Measurements from ENCODE around the gene SMYD3. TPM values are rescaled to one million over a fixed set of nuclear protein-coding genes. Genes with fewer than 3 reads are reported as not detected.

Gene SMYD3
- total and polyA plus RNA-seq, 2 of the 4 experiments (the other 2 are of a cell fraction) = 26.5 to 37.6 TPM

DNA sequence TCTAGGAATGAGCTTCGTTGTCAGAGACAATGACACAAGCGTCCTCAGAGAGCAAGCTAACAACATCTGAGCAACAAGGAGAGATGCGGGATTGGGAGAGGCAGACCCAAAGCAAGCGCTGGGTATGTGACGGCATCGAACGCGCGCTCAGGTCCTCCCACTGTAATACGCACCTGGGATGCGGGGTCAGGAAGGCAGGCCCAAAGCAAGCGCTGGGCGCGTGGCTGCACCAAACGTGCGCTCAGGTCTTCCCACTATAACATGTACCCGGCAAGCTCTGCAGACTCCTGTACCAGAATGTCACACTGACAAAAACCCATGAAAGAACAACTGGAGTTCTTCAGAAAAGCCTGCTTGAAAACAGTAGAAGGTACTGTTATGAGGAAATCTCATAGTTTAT lies 653.8 kb downstream of the SMYD3 start:
- dilution Hi-C loops (cut with HindIII; ENCODE audit: low sequenced_read_pairs, unreplicated experiment) (no loop called here), in situ Hi-C loops (cut with MboI; ENCODE audit: low sequenced_read_pairs) (no loop called here), intact Hi-C loops (cut with micrococcal nuclease) (no loop called here)
- Histone ChIP-seq H3K23ac (ENCODE audit: low read depth, low read length) (no peak overlapping the region), H3K79me1 (ENCODE audit: low read depth in 1 of 2, low read length in 2 of 2) (peaks cover 0 to 13% of the 10 kb centered on the region in 2 experiments; a peak in 1 of 4 replicates), H4K91ac (ENCODE audit: insufficient read depth, low read depth, low read length) (no peak overlapping the region), H3K4me2 (ENCODE audit: low read depth, low read length) (no peak overlapping the region), H2AK9ac (replicated peaks; ENCODE audit: low read depth, low read length, poor library complexity) (no peak overlapping the region), H3K4me1 (ENCODE audit: control insufficient read depth, insufficient read depth, low read length) (peaks cover 14% of the 10 kb centered on the region), H4K5ac (ENCODE audit: low read depth, low read length) (no peak overlapping the region), H4K20me1 (ENCODE audit: insufficient read depth, low read length) (no peaks in the 10 kb centered on the region), H3K18ac (ENCODE audit: low read depth, low read length) (no peak overlapping the region), H3K4me3 (ENCODE audit: insufficient read depth, low read depth, low read length) (no peak overlapping the region), H2BK20ac (ENCODE audit: low read depth, low read length) (no peak overlapping the region), H3K9me3 (ENCODE audit: control insufficient read depth, insufficient read depth, low read length) (no peaks in the 10 kb centered on the region), H2AK5ac (ENCODE audit: low read depth, low read length) (no peak overlapping the region), H3K27ac (ENCODE audit: insufficient read depth, low read length) (no peak overlapping the region), H2BK5ac (ENCODE audit: low read depth, low read length, poor library complexity, severe bottlenecking) (no peak overlapping the region), H3K27me3 (ENCODE audit: control insufficient read depth, insufficient read depth, low read length) (no peaks in the 10 kb centered on the region), H4K8ac (ENCODE audit: low read depth in 2 of 2, low read length in 2 of 2) (no peak overlapping the region), H3K56ac (ENCODE audit: extremely low read depth, insufficient read depth, low read length) (no peak overlapping the region), H3K9me1 (ENCODE audit: insufficient read depth, low read length) (peaks cover 21% of the 10 kb centered on the region), H3K4ac (ENCODE audit: low read depth, low read length) (no peak overlapping the region), H2BK120ac (ENCODE audit: low read depth, low read length) (no peak overlapping the region), H3K9ac (ENCODE audit: low read depth, low read length) (no peak overlapping the region), H2BK15ac (ENCODE audit: low read depth, low read length) (no peak overlapping the region), H3K36me3 (ENCODE audit: control insufficient read depth, insufficient read depth, low read length) (peaks cover 2% of the 10 kb centered on the region; the same call in 1 of the 2 replicates), H2AFZ (replicated peaks; ENCODE audit: low read length, poor library complexity) (no peak overlapping the region), H3K14ac (replicated peaks; ENCODE audit: low read depth, low read length) (no peak overlapping the region)
- ATAC-seq (ENCODE audit: low read depth) = no peak
- ChIA-PET POLR2A (ENCODE audit: unreplicated experiment) (no interaction called here), CTCF (interaction anchor here (0.7 kb wide), 1 partner anchor 69 kb away, joined by 4 read pairs; no protein-coding TSS in a partner anchor)
- TF ChIP-seq BHLHE40 (IDR thresholded peaks at IDR 0.05; ENCODE audit: low read depth, low read length) (no peak), RAD21 (IDR thresholded peaks at IDR 0.05; ENCODE audit: low read length) (no peak), MAFK (IDR thresholded peaks at IDR 0.05; ENCODE audit: low read depth, low read length) (no peak), CEBPB (IDR thresholded peaks at IDR 0.05; ENCODE audit: low read depth, low read length) (no peak), MXI1 (IDR thresholded peaks at IDR 0.05; ENCODE audit: borderline replicate concordance, low read depth, low read length) (no peak), POLR2A (IDR thresholded peaks at IDR 0.05; ENCODE audit: low read depth, low read length) (no peak), CHD1 (IDR thresholded peaks at IDR 0.05; ENCODE audit: low read depth, low read length) (no peak)
- TF ChIP-seq, protein P1, sequence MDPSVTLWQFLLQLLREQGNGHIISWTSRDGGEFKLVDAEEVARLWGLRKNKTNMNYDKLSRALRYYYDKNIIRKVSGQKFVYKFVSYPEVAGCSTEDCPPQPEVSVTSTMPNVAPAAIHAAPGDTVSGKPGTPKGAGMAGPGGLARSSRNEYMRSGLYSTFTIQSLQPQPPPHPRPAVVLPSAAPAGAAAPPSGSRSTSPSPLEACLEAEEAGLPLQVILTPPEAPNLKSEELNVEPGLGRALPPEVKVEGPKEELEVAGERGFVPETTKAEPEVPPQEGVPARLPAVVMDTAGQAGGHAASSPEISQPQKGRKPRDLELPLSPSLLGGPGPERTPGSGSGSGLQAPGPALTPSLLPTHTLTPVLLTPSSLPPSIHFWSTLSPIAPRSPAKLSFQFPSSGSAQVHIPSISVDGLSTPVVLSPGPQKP (IDR thresholded peaks at IDR 0.05; ENCODE audit: borderline replicate concordance, low read depth, low read length) = no peak
- TF ChIP-seq, protein P2, sequence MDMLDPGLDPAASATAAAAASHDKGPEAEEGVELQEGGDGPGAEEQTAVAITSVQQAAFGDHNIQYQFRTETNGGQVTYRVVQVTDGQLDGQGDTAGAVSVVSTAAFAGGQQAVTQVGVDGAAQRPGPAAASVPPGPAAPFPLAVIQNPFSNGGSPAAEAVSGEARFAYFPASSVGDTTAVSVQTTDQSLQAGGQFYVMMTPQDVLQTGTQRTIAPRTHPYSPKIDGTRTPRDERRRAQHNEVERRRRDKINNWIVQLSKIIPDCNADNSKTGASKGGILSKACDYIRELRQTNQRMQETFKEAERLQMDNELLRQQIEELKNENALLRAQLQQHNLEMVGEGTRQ (IDR thresholded peaks at IDR 0.05; ENCODE audit: low read depth, low read length) = no peak
- TF ChIP-seq, protein P3, sequence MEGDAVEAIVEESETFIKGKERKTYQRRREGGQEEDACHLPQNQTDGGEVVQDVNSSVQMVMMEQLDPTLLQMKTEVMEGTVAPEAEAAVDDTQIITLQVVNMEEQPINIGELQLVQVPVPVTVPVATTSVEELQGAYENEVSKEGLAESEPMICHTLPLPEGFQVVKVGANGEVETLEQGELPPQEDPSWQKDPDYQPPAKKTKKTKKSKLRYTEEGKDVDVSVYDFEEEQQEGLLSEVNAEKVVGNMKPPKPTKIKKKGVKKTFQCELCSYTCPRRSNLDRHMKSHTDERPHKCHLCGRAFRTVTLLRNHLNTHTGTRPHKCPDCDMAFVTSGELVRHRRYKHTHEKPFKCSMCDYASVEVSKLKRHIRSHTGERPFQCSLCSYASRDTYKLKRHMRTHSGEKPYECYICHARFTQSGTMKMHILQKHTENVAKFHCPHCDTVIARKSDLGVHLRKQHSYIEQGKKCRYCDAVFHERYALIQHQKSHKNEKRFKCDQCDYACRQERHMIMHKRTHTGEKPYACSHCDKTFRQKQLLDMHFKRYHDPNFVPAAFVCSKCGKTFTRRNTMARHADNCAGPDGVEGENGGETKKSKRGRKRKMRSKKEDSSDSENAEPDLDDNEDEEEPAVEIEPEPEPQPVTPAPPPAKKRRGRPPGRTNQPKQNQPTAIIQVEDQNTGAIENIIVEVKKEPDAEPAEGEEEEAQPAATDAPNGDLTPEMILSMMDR (conservative IDR thresholded peaks at IDR 0.05; ENCODE audit: low read depth, low read length) = no peak
- DNase-seq = no peak
- 98% methylated on average over 10 of the region's 17 CpGs; no CpG with 5 or more reads in 1 of the 2 experiments for WGBS, 2 experiments (ENCODE audit: extremely low coverage in 2 of 2, insufficient read length in 1 of 2)
- BruUV-seq (replicated peaks) = no TSS peak
